Measurements from ENCODE around the gene MFSD6. TPM values are rescaled to one million over a fixed set of nuclear protein-coding genes. Genes with fewer than 3 reads are reported as not detected.

MFSD6 gene
- polyA plus RNA-seq, 1 of the 3 experiments (the other 2 are of a cell fraction) = 15.1 TPM

DNA sequence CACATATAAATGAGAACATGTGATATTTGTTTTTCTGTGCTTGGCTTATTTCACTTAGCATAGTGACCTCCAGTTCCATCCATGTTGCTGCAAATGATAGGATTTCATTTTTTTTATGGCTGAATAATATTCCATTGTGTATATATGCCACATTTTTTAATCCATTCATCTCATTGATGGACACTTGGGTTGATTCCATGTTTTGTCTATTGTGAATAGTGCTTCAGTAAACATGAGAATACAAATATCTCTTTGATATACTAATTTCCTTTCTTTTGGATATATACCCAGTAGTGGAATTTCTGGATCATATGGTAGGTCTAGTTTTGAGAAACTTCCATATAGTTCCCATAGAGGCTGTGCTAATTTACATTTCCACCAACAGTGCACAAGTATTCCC is 130.0 kb downstream of the MFSD6 start:
- no peaks in the 10 kb centered on the region for H3K36me3 ChIP-seq (replicated peaks in 1 of 2; ENCODE audit: control insufficient read depth in 1 of 2, insufficient read depth in 2 of 2, low read length in 1 of 2)
- DNase-seq = no peak
- no peaks in the 10 kb centered on the region for H3K9me2 ChIP-seq
- TF ChIP-seq MEF2A (IDR thresholded peaks at IDR 0.05; ENCODE audit: borderline replicate concordance, low read depth) (no peak), EZH2phosphoT487 (IDR thresholded peaks at IDR 0.05; ENCODE audit: borderline replicate concordance, low read depth) (no peak), JUND (IDR thresholded peaks at IDR 0.05) (no peak), RXRA (IDR thresholded peaks at IDR 0.05; ENCODE audit: borderline replicate concordance, low read depth) (no peak), SIN3A (IDR thresholded peaks at IDR 0.05; ENCODE audit: borderline replicate concordance, low read depth, low read length) (no peak), POLR2AphosphoS5 (IDR thresholded peaks at IDR 0.05; ENCODE audit: low read depth, low read length) (no peak), NRF1 (IDR thresholded peaks at IDR 0.05; ENCODE audit: low read depth, low read length) (no peak), SMC3 (IDR thresholded peaks at IDR 0.05; ENCODE audit: low read depth, low read length) (no peak), FOXM1 (IDR thresholded peaks at IDR 0.05; ENCODE audit: low read depth) (no peak), ELF1 (IDR thresholded peaks at IDR 0.05) (no peak), RFX5 (IDR thresholded peaks at IDR 0.05; ENCODE audit: low read length) (no peak), RAD21 (IDR thresholded peaks at IDR 0.05; ENCODE audit: low read length) (no peak), CHD2 (IDR thresholded peaks at IDR 0.05; ENCODE audit: low read length, partially characterized antibody) (no peak), YY1 (IDR thresholded peaks at IDR 0.05; ENCODE audit: low read depth) (no peak), MXI1 (IDR thresholded peaks at IDR 0.05; ENCODE audit: low read depth, low read length) (no peak)
- TF ChIP-seq, protein P1, sequence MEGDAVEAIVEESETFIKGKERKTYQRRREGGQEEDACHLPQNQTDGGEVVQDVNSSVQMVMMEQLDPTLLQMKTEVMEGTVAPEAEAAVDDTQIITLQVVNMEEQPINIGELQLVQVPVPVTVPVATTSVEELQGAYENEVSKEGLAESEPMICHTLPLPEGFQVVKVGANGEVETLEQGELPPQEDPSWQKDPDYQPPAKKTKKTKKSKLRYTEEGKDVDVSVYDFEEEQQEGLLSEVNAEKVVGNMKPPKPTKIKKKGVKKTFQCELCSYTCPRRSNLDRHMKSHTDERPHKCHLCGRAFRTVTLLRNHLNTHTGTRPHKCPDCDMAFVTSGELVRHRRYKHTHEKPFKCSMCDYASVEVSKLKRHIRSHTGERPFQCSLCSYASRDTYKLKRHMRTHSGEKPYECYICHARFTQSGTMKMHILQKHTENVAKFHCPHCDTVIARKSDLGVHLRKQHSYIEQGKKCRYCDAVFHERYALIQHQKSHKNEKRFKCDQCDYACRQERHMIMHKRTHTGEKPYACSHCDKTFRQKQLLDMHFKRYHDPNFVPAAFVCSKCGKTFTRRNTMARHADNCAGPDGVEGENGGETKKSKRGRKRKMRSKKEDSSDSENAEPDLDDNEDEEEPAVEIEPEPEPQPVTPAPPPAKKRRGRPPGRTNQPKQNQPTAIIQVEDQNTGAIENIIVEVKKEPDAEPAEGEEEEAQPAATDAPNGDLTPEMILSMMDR (IDR thresholded peaks at IDR 0.05) = no peak
- TF ChIP-seq, protein P2, sequence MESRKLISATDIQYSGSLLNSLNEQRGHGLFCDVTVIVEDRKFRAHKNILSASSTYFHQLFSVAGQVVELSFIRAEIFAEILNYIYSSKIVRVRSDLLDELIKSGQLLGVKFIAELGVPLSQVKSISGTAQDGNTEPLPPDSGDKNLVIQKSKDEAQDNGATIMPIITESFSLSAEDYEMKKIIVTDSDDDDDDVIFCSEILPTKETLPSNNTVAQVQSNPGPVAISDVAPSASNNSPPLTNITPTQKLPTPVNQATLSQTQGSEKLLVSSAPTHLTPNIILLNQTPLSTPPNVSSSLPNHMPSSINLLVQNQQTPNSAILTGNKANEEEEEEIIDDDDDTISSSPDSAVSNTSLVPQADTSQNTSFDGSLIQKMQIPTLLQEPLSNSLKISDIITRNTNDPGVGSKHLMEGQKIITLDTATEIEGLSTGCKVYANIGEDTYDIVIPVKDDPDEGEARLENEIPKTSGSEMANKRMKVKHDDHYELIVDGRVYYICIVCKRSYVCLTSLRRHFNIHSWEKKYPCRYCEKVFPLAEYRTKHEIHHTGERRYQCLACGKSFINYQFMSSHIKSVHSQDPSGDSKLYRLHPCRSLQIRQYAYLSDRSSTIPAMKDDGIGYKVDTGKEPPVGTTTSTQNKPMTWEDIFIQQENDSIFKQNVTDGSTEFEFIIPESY (IDR thresholded peaks at IDR 0.05; ENCODE audit: borderline replicate concordance, low read depth) = no peak
- TF ChIP-seq, protein P3, sequence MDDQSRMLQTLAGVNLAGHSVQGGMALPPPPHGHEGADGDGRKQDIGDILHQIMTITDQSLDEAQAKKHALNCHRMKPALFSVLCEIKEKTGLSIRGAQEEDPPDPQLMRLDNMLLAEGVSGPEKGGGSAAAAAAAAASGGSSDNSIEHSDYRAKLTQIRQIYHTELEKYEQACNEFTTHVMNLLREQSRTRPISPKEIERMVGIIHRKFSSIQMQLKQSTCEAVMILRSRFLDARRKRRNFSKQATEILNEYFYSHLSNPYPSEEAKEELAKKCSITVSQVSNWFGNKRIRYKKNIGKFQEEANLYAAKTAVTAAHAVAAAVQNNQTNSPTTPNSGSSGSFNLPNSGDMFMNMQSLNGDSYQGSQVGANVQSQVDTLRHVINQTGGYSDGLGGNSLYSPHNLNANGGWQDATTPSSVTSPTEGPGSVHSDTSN (IDR thresholded peaks at IDR 0.05) = no peak
- no peak overlapping the region for H2AFZ ChIP-seq (ENCODE audit: low read depth)
- no peak overlapping the region for H3K27ac ChIP-seq (ENCODE audit: low read depth in 2 of 2, low read length in 1 of 2)
- peaks cover 0 to 7% of the 10 kb centered on the region in 2 experiments; a peak in 2 of 4 replicates for H3K4me1 ChIP-seq (ENCODE audit: control insufficient read depth in 1 of 2, insufficient read depth in 2 of 2, low read depth in 1 of 2, low read length in 1 of 2)
- ChIA-PET POLR2A (no interaction called here), CTCF (no interaction called here)
- no peak overlapping the region for H3K9ac ChIP-seq
- no peaks in the 10 kb centered on the region for H3K27me3 ChIP-seq (ENCODE audit: insufficient read depth)
- H3K4me3 ChIP-seq (ENCODE audit: low read depth in 2 of 2, low read length in 1 of 2) = no peak overlapping the region
- peaks cover 17% of the 10 kb centered on the region for H3K9me3 ChIP-seq
- no peaks in the 10 kb centered on the region for H3K79me2 ChIP-seq (ENCODE audit: insufficient read depth)
- H3K4me2 ChIP-seq = no peak overlapping the region
- H3F3A ChIP-seq (replicated peaks; ENCODE audit: insufficient read depth) = no peaks in the 10 kb centered on the region
- no peaks in the 10 kb centered on the region for H4K20me1 ChIP-seq (ENCODE audit: insufficient read depth)
